ENCODE data around the gene CDK2AP2.
"Not testable (repeated sequence)": the region's sequence is repeated elsewhere in the genome, so short reads cannot be mapped to it uniquely, and the experiment has no call there.

- TF ChIP-seq CTCF (IDR thresholded peaks at IDR 0.05); EZH2 (IDR thresholded peaks at IDR 0.05; ENCODE audit: borderline replicate concordance, insufficient read depth, low read depth, low read length, poor library complexity, severe bottlenecking): not testable (repeated sequence)
Observed at GRCh38 chr11:67511558-67511957, 3.6 kb upstream of the CDK2AP2 start.
